RPMI8226 (cell line): ENCODE measurements around the gene RXFP3.
"Not testable (repeated sequence)": the region's sequence is repeated elsewhere in the genome, so short reads cannot be mapped to it uniquely, and the experiment has no call there.

ENCODE experiments used
- DNase-seq: peaks from one replicate; pipeline ENCODE4 v3.0.0-alpha.2; 2015

Gene RXFP3, protein sequence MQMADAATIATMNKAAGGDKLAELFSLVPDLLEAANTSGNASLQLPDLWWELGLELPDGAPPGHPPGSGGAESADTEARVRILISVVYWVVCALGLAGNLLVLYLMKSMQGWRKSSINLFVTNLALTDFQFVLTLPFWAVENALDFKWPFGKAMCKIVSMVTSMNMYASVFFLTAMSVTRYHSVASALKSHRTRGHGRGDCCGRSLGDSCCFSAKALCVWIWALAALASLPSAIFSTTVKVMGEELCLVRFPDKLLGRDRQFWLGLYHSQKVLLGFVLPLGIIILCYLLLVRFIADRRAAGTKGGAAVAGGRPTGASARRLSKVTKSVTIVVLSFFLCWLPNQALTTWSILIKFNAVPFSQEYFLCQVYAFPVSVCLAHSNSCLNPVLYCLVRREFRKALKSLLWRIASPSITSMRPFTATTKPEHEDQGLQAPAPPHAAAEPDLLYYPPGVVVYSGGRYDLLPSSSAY

DNA sequence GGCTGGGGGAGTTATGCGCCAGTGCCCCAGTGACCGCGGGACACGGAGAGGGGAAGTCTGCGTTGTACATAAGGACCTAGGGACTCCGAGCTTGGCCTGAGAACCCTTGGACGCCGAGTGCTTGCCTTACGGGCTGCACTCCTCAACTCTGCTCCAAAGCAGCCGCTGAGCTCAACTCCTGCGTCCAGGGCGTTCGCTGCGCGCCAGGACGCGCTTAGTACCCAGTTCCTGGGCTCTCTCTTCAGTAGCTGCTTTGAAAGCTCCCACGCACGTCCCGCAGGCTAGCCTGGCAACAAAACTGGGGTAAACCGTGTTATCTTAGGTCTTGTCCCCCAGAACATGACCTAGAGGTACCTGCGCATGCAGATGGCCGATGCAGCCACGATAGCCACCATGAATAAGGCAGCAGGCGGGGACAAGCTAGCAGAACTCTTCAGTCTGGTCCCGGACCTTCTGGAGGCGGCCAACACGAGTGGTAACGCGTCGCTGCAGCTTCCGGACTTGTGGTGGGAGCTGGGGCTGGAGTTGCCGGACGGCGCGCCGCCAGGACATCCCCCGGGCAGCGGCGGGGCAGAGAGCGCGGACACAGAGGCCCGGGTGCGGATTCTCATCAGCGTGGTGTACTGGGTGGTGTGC lies at the start of gene RXFP3:
RXFP3 (plus strand) TSS at position 6 of the 636 bp plus-strand sequence; CDS start at position 361, 355 bp downstream.
- DNase-seq = no peak

DNA sequence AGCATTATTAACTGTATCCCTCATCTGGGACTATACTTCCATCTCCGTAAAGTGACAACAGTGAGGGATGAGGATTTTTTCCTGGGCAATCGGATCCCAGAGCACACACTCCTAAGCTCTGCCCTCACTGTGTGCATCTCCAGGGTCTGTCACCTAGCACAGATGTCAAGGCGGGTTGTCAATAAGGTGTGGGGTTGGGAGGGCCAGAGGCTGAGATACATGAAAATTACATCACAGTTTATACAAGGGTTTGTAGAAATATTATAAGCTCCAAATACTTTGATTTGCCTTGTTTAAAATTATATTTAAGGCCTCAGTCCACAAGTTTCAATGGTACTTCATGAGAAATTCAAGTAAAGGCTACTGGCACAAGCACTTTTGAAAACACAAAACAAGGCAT lies 48.9 kb upstream of the RXFP3 start:
- DNase-seq = no peak

DNA sequence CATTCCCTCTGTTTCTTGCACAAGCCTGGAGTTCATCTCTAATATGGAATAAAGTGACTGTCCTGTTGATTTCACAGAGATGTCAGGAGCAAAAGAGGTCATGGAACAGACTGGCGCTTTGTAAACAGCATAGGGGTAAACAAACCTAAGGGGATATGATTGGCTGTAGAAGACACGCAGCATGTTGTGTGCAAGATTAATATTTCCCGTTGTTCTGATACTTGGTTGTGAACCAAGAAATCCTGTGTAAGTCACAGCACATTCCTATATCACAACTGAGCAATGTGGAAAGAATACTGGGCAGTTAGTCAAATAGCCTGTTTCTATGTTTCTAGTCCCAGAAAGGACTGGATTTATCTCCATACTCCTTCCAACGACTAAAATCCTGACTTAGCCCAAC lies 47.6 kb upstream of the RXFP3 start:
- no peak for DNase-seq

DNA sequence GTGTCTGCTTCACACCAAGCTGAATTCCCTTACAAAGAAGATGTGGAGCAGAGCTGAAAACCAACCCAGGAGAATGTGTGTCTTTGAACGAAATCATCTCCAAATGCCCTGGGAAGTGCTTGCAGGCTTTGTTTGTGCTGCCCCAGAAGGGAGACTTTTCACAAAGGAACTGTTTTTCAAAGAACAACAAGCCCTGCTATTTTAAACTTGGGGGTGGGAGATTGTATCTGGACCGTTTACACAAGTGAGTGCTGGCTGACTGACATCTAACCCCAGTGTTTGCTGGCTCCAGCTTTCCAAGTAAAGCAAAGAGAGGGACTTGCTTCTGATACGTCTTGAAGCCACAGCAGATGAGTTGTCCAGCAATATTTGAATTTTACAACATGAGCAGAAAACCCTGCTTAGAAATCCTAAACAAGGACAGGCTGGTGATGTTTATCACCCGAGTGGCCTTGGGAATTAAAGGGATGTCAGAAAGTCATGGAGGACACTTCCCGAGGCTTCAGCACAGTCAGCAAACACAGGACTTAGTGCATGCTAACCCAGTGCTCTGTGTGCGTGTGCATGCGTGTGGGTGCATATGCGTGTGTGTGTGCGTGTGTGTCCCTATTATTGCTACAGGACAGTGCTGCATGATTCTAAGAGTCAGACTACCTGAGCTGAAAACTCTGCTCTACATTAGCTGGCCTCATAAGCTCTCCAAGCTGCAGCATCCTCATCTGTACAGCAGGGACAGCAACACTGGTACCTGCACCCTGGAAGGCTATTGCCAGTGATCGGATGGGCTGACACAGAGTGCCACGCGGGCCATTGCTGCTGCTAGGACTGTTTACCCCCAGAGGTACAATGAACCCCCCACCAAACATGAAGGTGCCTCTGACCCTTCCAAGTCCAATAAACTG lies 45.8 kb upstream of the RXFP3 start:
- DNase-seq = no peak

DNA sequence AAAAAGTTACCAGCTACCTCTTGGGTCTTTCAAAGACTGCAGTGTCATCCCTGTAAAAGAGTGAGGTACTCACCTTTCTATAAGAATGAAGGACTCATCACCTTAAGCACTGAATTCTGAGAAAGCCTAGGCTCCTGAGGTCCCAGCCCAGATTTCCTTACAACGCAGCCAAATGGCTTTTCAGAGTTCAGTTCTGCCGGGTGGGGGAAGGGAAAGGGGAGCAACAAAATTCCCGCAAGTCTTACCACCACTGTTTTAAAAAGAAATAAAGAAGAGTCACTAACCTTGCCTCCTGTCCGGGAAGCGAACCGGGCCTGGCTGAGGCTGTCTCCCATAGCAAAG lies 44.8 kb upstream of the RXFP3 start:
- no peak for DNase-seq

DNA sequence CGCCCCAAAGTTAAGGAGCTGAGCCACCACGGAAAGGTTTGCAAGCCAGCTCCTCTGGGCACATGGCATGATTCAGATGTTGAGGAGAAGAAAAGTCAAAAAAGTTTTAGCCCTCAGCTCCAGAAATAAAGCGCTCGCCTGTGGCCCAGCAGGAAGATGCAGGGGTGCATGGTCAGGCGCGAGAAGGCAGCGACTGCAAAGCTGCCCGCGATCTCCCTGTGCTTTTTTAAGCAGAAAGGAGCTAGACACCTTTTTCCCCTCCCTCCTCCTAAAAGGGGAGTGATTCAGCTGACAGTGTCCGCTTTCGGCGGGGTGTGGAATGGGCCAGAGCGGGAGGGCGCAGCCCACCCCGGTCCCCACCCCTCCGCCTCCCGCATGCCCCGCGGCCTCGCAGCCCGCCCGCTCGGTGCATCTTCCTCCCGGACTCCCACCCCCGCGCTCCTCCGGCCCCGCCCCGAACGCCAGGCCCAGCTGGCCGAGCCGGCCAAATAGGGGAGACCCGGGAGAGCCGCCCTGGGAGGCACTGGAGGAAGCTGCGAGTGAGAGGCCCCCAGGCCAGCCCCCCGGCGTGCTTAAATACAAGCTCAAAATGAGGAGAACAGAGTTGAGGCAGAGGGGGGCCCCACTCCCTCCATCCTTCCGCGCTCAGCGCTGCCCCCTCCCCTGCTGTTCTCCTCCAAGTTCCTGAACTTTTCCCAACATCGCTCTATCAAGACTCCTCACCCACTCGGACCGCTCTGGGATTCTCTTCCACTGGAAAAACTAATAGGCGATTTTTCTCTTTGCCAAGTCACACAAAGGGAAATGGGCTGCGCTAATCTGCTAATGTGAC lies 44.2 kb upstream of the RXFP3 start, which contains the start of gene ADAMTS12:
ADAMTS12 (minus strand) TSS at position 203 of the 832 bp plus-strand sequence; CDS start at position 69, 134 bp downstream.
- no peak for DNase-seq

DNA sequence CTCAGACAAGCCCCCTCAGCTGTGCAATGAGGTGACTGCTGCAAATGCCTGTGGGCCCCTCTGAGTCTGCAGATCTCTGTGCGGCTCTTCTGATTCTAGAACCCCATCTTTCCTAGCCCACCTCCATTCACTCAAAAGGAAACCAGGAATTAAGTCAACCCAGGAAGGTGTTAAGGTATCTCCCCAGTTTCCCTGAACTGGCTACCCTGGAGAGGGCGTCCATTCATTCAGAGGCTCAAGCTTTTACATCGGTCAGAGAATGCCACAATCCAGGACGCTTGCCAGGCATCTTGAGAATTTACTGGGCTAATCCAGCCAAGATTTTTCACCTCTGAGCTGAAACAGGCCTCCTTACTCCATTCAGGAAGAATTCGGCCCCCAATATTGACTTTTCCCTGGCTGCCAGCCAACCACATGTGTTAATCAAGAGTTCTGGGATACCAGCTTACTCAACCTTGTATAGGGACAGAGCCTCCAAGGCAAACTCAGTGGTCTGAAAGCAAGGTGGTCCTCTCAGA lies 43.5 kb upstream of the RXFP3 start:
- DNase-seq = no peak

DNA sequence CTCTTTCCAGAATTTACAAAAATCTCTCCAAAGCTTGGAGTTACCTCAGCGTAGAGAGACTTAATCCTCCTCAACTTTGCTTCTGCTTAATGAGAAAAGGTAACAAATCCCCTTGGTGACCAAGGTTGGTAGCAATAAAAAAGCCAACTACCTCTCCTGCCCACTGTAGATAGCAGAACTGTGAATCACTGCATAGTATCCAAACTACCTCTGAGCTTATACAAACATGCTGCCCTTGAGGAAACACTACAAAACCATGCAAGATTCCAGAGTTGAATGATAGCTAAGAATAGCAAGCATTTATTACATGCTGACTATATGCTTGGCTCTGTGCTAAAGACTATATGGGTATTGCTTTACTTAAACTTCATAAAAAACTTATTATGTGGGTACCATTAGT lies 41.6 kb upstream of the RXFP3 start:
- DNase-seq = no peak

DNA sequence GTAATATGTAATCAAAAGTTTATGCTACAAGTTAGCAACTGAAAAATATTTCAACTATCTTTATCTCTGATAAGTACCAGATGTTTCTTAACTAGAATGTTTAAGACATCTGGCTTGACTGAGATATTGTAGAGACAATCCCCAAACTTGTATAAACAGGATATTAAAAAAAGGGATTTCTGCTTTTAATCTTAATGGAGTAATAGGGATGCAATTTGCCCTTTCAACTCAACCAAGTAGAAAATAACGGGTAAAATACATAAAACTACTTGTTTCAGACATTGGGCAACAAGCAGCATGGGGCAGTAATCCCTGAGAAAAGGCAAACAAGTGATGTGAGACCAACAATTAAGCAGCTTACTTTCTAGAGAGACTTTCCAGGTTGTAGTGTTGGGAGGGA lies 35.0 kb upstream of the RXFP3 start:
- DNase-seq = no peak

DNA sequence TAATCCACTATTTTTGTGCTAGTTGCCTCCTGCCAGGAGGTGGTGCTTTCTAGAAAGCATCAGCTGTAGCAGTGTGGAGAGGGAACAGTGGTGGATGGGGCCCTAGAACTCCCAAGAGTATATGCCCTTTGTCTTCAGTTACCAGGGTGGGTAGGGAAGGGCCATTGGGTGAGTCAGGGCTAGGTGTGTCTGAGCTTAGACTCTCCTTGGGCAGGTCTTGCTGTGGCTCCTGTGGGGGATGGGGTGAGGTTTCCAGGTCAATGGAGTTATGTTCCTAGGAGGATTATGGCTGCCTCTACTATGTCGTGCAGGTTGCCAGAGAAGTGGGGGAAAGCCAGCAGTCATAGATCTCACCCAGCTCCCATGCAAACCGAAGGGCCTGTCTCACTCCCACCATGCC lies 33.1 kb upstream of the RXFP3 start:
- DNase-seq = no peak

DNA sequence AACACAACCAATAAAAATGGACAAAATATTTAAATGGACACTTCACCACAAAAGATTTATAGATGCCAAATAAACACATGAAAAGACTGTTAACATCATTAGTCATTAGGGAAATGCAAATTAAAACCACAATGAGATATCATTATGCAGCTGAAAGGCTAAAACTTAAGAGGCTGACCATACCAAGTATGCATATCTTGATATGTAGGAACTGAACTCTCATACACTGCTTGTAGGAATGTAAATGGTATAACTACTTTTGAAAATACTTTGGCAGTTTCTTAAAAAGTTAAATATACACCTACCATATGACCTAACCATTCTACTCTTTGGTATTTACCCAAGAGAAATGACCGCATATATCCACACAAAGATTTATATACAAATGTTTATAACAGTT lies 30.8 kb upstream of the RXFP3 start:
- DNase-seq = no peak

DNA sequence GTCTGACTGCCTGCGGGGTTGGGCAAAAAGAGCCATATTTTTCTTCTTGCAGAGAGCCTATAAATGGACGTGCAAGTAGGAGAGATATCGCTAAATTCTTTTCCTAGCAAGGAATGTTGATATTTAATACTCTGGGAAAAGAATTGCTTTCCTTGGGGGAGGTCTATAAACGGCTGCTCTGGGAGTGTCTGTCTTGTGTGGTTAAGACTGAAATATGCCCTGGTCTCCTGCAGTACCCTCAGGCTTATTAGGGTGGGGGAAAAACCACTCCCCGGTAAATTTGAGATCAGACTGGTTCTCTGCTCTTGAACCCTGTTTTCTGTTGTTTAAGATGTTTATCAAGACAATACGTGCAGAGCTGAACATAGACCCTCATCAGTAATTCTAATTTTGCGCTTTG lies 29.9 kb upstream of the RXFP3 start:
- DNase-seq = not testable (repeated sequence)

DNA sequence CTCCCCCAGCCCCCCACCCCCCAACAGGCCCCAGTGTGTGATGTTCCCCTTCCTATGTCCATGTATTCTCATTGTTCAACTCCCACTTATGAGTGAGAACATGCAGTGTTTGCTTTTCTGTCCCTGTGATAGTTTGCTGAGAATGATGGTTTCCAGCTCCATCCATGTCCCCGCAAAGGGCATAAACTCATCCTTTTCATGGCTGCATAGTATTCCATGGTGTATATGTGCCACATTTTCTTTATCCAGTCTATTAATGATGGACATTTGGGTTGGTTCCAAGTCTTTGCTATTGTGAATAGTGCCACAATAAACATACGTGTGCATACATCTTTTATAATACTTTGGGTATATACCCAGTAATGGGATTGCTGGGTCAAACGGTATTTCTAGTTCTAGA lies 21.3 kb upstream of the RXFP3 start:
- DNase-seq = not testable (repeated sequence)

DNA sequence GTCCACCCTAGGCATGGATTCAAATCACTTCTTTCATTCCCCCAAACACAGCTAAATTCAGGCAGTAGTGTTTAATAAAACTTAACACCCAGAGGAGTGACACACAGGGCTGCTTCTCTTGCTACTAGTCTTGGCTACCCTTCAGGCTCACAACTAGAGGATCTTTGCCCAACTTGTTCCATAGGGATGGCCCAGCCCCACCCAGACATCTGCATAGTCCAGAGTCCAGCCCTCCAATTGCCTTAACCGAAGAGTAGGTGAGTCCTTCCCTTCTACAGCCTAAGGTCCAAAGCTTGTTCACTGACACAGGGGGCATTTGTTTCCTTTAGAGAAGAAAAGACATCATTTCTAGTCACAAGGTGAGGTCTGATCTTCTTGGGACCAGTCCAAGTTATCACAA lies 15.2 kb upstream of the RXFP3 start:
- no peak for DNase-seq

DNA sequence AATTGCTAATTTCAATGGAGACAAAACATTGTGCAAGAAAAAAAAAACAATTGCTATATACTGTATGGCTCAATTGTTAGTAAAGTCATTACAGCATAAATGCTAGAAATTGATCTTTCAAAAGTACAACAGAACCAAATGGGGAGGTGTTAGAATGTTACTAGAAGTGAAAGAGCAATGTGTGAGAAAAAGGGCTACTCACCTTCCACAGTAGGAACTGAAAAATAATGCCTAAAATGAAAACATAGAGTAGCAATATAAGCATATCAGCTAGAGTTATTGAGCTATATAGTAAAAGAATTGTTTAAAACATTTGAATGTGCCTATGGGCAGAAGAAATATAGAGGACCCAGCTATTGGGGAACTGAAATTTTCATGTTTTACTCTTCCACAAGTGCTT lies 10.9 kb upstream of the RXFP3 start:
- no peak for DNase-seq

DNA sequence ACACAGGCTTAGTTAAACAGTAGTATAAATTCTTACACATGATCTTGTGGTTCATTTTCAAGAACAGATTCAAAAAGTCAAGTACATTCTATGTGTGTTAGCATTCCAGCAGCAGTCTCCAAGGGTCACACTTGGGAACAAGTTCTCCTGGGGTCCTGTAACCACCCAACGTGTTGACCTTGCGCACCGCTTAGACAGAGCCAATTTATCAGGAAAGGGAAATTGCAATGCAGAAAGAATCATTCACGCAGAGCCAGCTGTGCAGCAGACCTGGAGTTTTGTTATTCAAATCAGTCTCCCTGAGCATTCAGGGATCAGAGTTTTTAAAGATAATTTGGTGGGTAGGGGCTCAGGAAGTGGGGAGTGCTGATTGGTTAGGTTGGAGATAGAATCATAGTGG lies 8.5 kb upstream of the RXFP3 start:
- DNase-seq = no peak

DNA sequence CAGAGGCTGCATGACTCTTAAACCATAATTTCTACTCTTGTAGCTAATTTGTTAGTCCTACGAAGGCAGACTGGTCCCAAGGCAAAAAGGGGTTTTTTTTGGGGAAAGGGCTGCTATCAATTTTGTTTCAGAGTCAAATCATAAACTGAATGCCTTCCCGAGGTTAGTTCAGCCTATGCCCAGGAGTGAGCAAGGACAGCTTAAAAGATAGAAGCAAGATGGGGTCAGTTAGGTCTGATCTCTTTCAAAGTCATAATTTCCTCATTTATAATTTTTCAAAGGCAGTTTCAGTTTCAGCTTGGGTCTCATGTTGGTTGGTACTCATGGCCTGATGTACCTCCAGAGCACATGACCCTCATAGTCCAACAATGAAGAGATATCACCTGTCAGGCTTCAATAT lies 7.9 kb upstream of the RXFP3 start:
- no peak for DNase-seq

DNA sequence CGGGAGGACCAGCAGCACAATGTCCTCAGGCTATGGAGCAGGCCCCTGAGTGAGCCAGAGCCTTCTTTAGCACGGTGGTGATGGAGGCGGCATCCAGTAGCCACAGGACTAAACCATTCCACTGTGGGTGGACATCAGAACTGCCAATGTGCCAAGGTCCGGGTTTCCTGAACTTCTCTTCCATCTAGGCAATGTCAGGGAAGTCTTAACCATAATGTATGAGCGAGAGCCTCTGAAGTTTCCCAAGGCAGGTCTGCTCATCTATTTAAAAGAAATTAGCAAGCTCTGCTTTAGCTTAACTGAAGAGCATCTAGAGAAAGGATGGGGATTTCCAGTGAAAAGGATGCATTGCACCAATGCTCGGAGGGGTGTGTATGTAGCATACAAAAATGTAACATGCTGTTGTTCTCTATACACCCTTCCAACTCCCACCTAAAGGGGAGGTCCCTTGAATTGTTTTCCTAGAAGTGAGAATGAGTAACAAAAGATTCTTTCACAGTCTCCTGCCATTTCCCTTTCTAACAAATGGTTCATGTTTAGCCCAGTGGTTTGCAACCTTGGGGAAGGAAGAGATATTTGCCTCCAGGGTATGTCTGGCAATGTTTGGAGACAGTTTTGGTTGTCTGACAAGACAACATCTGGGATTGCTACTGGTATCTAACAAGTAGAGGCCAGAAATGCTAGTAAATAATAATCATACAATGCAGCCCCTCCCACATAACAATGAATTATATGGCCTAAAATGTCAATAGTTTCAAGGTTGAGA lies 6.1 kb upstream of the RXFP3 start:
- DNase-seq = no peak

DNA sequence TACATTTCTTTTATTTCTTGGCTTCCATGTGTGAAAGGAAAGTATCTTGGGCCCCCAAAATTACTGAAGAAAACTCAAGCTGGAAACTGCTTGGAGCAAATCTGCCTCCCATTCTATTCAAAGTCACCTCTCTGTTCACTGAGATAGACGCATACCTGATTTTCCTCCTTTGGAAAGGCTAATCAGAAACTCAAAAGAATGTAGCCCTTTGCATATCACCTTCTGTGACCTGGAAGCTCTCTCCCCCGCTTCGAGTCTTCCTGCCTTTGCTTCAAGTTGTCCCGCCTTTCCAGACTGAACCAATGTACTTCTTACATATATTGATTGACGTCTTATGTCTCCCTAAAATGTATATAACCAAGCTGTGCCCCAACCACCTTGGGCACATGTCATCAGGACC lies 5.0 kb upstream of the RXFP3 start:
- DNase-seq = no peak

DNA sequence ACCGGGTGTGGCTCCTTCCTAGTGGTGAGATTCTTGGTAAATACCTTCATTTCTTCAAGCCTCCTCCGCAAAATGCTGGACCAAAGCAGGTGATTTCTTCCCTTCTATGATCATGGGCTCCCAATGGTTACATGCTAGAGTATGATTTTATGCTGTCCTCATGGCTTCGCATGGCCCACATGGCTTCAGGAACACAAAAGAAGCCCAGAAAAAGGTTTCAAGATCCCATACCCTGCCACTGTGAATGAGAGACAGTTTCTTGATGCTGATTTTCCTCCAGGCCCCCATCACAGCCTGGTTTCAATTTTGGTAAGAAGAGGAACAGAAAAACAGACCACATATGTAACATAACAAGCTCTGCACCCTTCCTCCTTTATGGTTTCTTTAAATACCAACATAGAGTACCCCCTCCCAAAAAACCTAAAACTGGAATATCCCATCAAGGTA lies 2.4 kb upstream of the RXFP3 start:
- no peak for DNase-seq

DNA sequence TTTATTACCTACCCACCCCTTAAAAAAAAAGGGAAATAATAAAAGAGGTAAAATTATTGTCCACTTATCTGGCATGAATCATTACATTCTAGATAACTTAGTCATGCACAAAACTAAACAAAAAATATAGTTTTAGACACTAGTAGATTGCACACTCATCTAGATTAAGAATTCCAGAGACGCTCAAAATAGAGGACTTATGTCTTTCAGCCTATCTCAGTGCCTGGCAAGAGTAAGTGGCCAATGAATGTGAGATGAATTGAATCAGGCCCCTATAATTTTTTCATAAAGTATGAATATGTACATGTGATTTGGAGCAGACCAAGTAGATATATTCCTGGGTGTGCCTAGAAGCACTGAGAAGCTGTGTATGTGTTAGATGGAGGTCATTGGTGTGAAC lies 2.0 kb upstream of the RXFP3 start:
- DNase-seq = no peak
